ENCODE measurements around the gene GBP1. TPM values are rescaled to one million over a fixed set of nuclear protein-coding genes. Genes with fewer than 3 reads are reported as not detected.
"Not testable (repeated sequence)": the region's sequence is repeated elsewhere in the genome, so short reads cannot be mapped to it uniquely, and the experiment has no call there.

The GBP1 gene
- total RNA-seq, 1 experiment from 2014 or later, result 4.9 TPM

GRCh38 chr1:89022167-89022959, 42.6 kb downstream of the GBP1 start, which contains the start of gene GBP3:
TSS of gene GBP3 (minus strand) at chr1:89022866. CDS start at chr1:89020721, 2,145 bp downstream.
- peak; percentile 8 for DNase-seq (ENCODE audit: extremely low read depth, low read depth)

GRCh38 chr1:89018318-89018717, 46.7 kb downstream of the GBP1 start:
- not testable (repeated sequence) for DNase-seq (ENCODE audit: extremely low read depth, low read depth)

- no peak for DNase-seq (ENCODE audit: extremely low read depth, low read depth)
Observed at GRCh38 chr1:89008511-89008910, 56.5 kb downstream of the GBP1 start.

GRCh38 chr1:89005286-89006151, 59.5 kb downstream of the GBP1 start:
- no peak for DNase-seq (ENCODE audit: extremely low read depth, low read depth)

Small RNA genes within 50 kb of the gene (small RNA-seq; reads per million reads assigned to genes)
- gene RF00019, result 0 reads per million in 2 experiments

Other genes with a start within 250 kb of the GBP1 start
- gene GTF2B, start 173.6 kb downstream of the GBP1 start, total RNA-seq (2014; rRNA removed; shearing (Covaris generic)), result 33.8 and 36.2 TPM in 2 replicates
- 8.1 and 8.7 TPM in 2 replicates for gene KYAT3, start 72.6 kb downstream of the GBP1 start, total RNA-seq (2014; rRNA removed; shearing (Covaris generic))
- gene RBMXL1, start 72.6 kb downstream of the GBP1 start, total RNA-seq (2014; rRNA removed; shearing (Covaris generic)), result 4.5 and 4.8 TPM in 2 replicates
- gene GBP3, start 42.3 kb downstream of the GBP1 start, total RNA-seq (2014; rRNA removed; shearing (Covaris generic)), result 0.55 and 1.7 TPM in 2 replicates
- 1.1 and 1.3 TPM in 2 replicates for gene GBP2, start 60.9 kb upstream of the GBP1 start, total RNA-seq (2014; rRNA removed; shearing (Covaris generic))
- not detected in 2 replicates for gene GBP7, start 110.8 kb upstream of the GBP1 start, total RNA-seq (2014; rRNA removed; shearing (Covaris generic))
- gene GBP4, start 133.7 kb upstream of the GBP1 start, total RNA-seq (2014; rRNA removed; shearing (Covaris generic)), result not detected in 2 replicates
- not detected in 2 replicates for gene GBP5, start 207.7 kb upstream of the GBP1 start, total RNA-seq (2014; rRNA removed; shearing (Covaris generic))